Tibial nerve (tissue), 3 donors: ENCODE measurements around the gene ZFAND5.

ENCODE experiments used
- CTCF ChIP-seq, 5 experiments: fragments of 200-600 bp in 3 of 5; fragments of 450-650 bp in 2 of 5; sonication (generic) in 3 of 5; IDR thresholded peaks; one replicate each; pipeline ENCODE4 v1.5.1; 2016 to 2019; ENCODE audit warnings: antibody characterized with exemption in 5 of 5, mild to moderate bottlenecking in 3 of 5, moderate library complexity in 2 of 5
- POLR2A ChIP-seq, 2 donors: fragments of 450-650 bp; IDR thresholded peaks; one replicate each; pipeline ENCODE4 v1.6.1; 2017; ENCODE audit warnings: antibody characterized with exemption in 2 of 2, mild to moderate bottlenecking in 2 of 2, moderate library complexity in 2 of 2

DNA sequence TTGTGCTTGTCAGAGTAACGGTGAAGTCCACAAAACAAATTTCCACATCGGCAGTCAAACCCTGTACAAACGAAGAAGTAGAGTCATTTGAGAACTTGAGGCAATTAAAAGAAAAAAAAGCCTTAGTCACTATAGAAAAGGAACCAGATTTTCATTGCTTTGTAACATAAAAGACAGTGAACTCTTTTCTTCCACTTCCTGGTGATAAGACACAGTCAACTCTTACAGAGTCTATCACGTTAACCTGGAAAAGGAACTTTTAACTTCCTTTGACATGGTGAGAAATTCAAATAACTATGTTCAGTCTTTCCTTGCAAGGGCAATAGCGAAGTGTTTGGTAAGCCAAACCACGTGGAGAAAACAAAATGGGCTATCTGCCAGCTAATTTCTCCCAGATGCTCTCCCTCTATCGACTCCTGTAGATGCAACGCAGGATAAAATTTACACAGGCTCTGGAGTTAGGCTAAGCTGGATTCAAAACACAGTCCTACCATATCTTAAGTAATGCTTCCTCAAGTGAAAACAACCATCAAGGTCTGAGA, 8.9 kb downstream of the ZFAND5 start:
- TF ChIP-seq POLR2A (IDR thresholded peaks at IDR 0.05) (no peak), CTCF (IDR thresholded peaks at IDR 0.05) (no peak)
